HG02588 (cell line): ENCODE results near the gene OSTF1.

ENCODE experiments used
- ATAC-seq: cut with Tn5 transposase; IDR thresholded peaks from one replicate; pipeline ENCODE4 v1.9.1; 2021; ENCODE audit warnings: mild to moderate bottlenecking, moderate library complexity; ENCODE audit not compliant: unreplicated experiment

OSTF1 gene

GRCh38 chr9:75084081-75084672, 4.1 kb upstream of the OSTF1 start:
- no peak for ATAC-seq

GRCh38 chr9:75085640-75086039, 2.7 kb upstream of the OSTF1 start:
- no peak for ATAC-seq

- ATAC-seq: no peak
Observed at GRCh38 chr9:75086541-75087288, 1.6 kb upstream of the OSTF1 start.

- ATAC-seq: peak; percentile 26
Observed at GRCh38 chr9:75087289-75087823, 958 bp upstream of the OSTF1 start.

GRCh38 chr9:75088646-75089372, 495 bp downstream of the OSTF1 start:
- peak; percentile 27 for ATAC-seq

- no peak for ATAC-seq
Observed at GRCh38 chr9:75089373-75089766, 1.1 kb downstream of the OSTF1 start.

- no peak for ATAC-seq
Observed at GRCh38 chr9:75090579-75090978, 2.3 kb downstream of the OSTF1 start.

- ATAC-seq: no peak
Observed at GRCh38 chr9:75092766-75093165, 4.5 kb downstream of the OSTF1 start.

- no peak for ATAC-seq
Observed at GRCh38 chr9:75096796-75097195, 8.5 kb downstream of the OSTF1 start.

- no peak for ATAC-seq
Observed at GRCh38 chr9:75101004-75101588, 12.8 kb downstream of the OSTF1 start.

- ATAC-seq: no peak
Observed at GRCh38 chr9:75102177-75102790, 14.0 kb downstream of the OSTF1 start.

- no peak for ATAC-seq
Observed at GRCh38 chr9:75104607-75105006, 16.3 kb downstream of the OSTF1 start.

- ATAC-seq: no peak
Observed at GRCh38 chr9:75105019-75105540, 16.8 kb downstream of the OSTF1 start.

GRCh38 chr9:75105841-75106240, 17.5 kb downstream of the OSTF1 start:
- ATAC-seq: no peak

- ATAC-seq: no peak
Observed at GRCh38 chr9:75106857-75107256, 18.5 kb downstream of the OSTF1 start.

- no peak for ATAC-seq
Observed at GRCh38 chr9:75108571-75108970, 20.3 kb downstream of the OSTF1 start.

- ATAC-seq: no peak
Observed at GRCh38 chr9:75109210-75109839, 21.0 kb downstream of the OSTF1 start.

GRCh38 chr9:75111019-75111622, 22.8 kb downstream of the OSTF1 start:
- ATAC-seq: no peak

GRCh38 chr9:75112789-75113188, 24.5 kb downstream of the OSTF1 start:
- ATAC-seq: no peak

- no peak for ATAC-seq
Observed at GRCh38 chr9:75116306-75116705, 28.0 kb downstream of the OSTF1 start.
